H9 (cell line): ENCODE data around the gene LYSMD4. TPM values are rescaled to one million over a fixed set of nuclear protein-coding genes. Genes with fewer than 3 reads are reported as not detected.

Source experiments
- DNase-seq: peaks from one replicate; pipeline ENCODE4 v3.0.0-alpha.2; 2017
- H2AFZ ChIP-seq: one replicate; pipeline ENCODE4 v1.6.1; 2013; ENCODE audit warnings: mild to moderate bottlenecking, low read length, control low read depth, moderate library complexity
- H2AK5ac ChIP-seq: 2 replicates; pipeline ENCODE4 v1.6.1; 2013; ENCODE audit warnings: low read length, control low read depth, mixed read lengths; ENCODE audit not compliant: insufficient read length
- H2BK120ac ChIP-seq: one replicate; pipeline ENCODE4 v1.6.1; 2013; ENCODE audit warnings: low read depth, mild to moderate bottlenecking, low read length, control low read depth, inconsistent platforms; ENCODE audit not compliant: poor library complexity, severe bottlenecking
- H2BK12ac ChIP-seq: 2 replicates; pipeline ENCODE4 v1.6.1; 2013; ENCODE audit warnings: low read length, control low read depth, mixed read lengths, low read depth; ENCODE audit not compliant: insufficient read length
- H2BK15ac ChIP-seq: 2 replicates; pipeline ENCODE4 v1.6.1; 2013; ENCODE audit warnings: low read depth, low read length, control low read depth
- H2BK20ac ChIP-seq: one replicate; pipeline ENCODE4 v1.6.1; 2013; ENCODE audit warnings: low read depth, mild to moderate bottlenecking, low read length, control low read depth, inconsistent platforms; ENCODE audit not compliant: poor library complexity, severe bottlenecking
- H2BK5ac ChIP-seq: 2 replicates; pipeline ENCODE4 v1.6.1; 2013; ENCODE audit warnings: low read length, control low read depth, mixed read lengths; ENCODE audit not compliant: insufficient read length
- H3K14ac ChIP-seq: 2 replicates; pipeline ENCODE4 v1.6.1; 2013; ENCODE audit warnings: low read length, control low read depth; ENCODE audit not compliant: insufficient read depth
- H3K18ac ChIP-seq: 2 replicates; pipeline ENCODE4 v1.6.1; 2013; ENCODE audit warnings: low read depth, mild to moderate bottlenecking, mixed read lengths, low read length, control low read depth; ENCODE audit not compliant: insufficient read length
- H3K23ac ChIP-seq: 2 replicates; pipeline ENCODE4 v1.6.1; 2013; ENCODE audit warnings: low read length, control low read depth, mixed read lengths, low read depth; ENCODE audit not compliant: insufficient read length
- H3K23me2 ChIP-seq: 2 replicates; pipeline ENCODE4 v1.6.1; 2013; ENCODE audit warnings: low read depth, mild to moderate bottlenecking, mixed read lengths, low read length, control low read depth; ENCODE audit not compliant: insufficient read length, poor library complexity, severe bottlenecking
- H3K27ac ChIP-seq: 2 replicates; pipeline ENCODE4 v1.5.1; 2013; ENCODE audit warnings: low read length, control low read depth, mixed read lengths, low read depth; ENCODE audit not compliant: insufficient read length
- H3K27me3 ChIP-seq: 2 replicates; pipeline ENCODE4 v1.6.1; 2013; ENCODE audit warnings: low read length, control low read depth, inconsistent platforms; ENCODE audit not compliant: insufficient read depth
- H3K4ac ChIP-seq: 2 replicates; pipeline ENCODE4 v1.6.1; 2013; ENCODE audit warnings: low read depth, mild to moderate bottlenecking, control low read depth, inconsistent platforms, low read length, moderate library complexity
- H3K4me1 ChIP-seq: 2 replicates; pipeline ENCODE4 v1.6.1; 2013; ENCODE audit warnings: low read length, control low read depth, inconsistent platforms; ENCODE audit not compliant: insufficient read depth
- H3K4me2 ChIP-seq: 2 replicates; pipeline ENCODE4 v1.6.1; 2013; ENCODE audit warnings: low read length, control low read depth, mixed read lengths; ENCODE audit not compliant: insufficient read length, insufficient read depth
- H3K56ac ChIP-seq: 2 replicates; pipeline ENCODE4 v1.6.1; 2013; ENCODE audit warnings: low read depth, mild to moderate bottlenecking, mixed read lengths, low read length, control low read depth; ENCODE audit not compliant: insufficient read length
- H3K79me1 ChIP-seq: 2 replicates; pipeline ENCODE4 v1.6.1; 2013; ENCODE audit warnings: low read depth, mild to moderate bottlenecking, moderate library complexity, low read length, control low read depth, inconsistent platforms; ENCODE audit not compliant: insufficient read depth, poor library complexity, severe bottlenecking
- H3K79me2 ChIP-seq: 2 replicates; pipeline ENCODE4 v1.6.1; 2013; ENCODE audit warnings: low read length, control low read depth, inconsistent platforms; ENCODE audit not compliant: insufficient read depth
- H3K9ac ChIP-seq: 2 replicates; pipeline ENCODE4 v1.6.1; 2013; ENCODE audit warnings: low read length, control low read depth, mixed read lengths; ENCODE audit not compliant: insufficient read length; ENCODE audit errors: extremely low read depth
- H3K9me3 ChIP-seq: one replicate; pipeline ENCODE4 v1.6.1; 2013; ENCODE audit warnings: low read depth, low read length, inconsistent platforms; ENCODE audit not compliant: control insufficient read depth
- H3T11ph ChIP-seq: one replicate; pipeline ENCODE4 v1.6.1; 2013; ENCODE audit warnings: mild to moderate bottlenecking, low read length, control low read depth, inconsistent platforms
- H4K20me1 ChIP-seq: one replicate; pipeline ENCODE4 v1.6.1; 2013; ENCODE audit not compliant: control insufficient read depth, insufficient read length, insufficient read depth
- H4K5ac ChIP-seq: 2 replicates; pipeline ENCODE4 v1.6.1; 2013; ENCODE audit warnings: low read depth, mild to moderate bottlenecking, mixed read lengths, low read length, control low read depth; ENCODE audit not compliant: insufficient read length
- H4K8ac ChIP-seq: replicated peaks from 2 replicates; pipeline ENCODE4 v1.6.1; 2013; ENCODE audit warnings: low read length, control low read depth, mixed read lengths, low read depth; ENCODE audit not compliant: insufficient read length
- H4K91ac ChIP-seq: 2 replicates; pipeline ENCODE4 v1.6.1; 2013; ENCODE audit warnings: low read depth, mild to moderate bottlenecking, moderate library complexity, mixed read lengths, low read length, control low read depth; ENCODE audit not compliant: insufficient read length
- H3K27ac Mint-ChIP-seq, 3 experiments: 2 replicates in 2 of 3; 3 replicates in 1 of 3; pipeline ENCODE4 v1.8.0; 2020 to 2021; ENCODE audit warnings: mixed read lengths in 3 of 3, mild to moderate bottlenecking in 1 of 3, moderate library complexity in 1 of 3
- H3K27me3 Mint-ChIP-seq: 2 replicates; pipeline ENCODE4 v1.8.0; 2021; ENCODE audit warnings: low read depth, mild to moderate bottlenecking, moderate library complexity, mixed read lengths
- H3K36me3 Mint-ChIP-seq, 3 experiments: 2 replicates in 2 of 3; 3 replicates in 1 of 3; pipeline ENCODE4 v1.8.0; 2020 to 2021; ENCODE audit warnings: low read depth in 3 of 3, mixed read lengths in 3 of 3; ENCODE audit not compliant: insufficient read depth in 1 of 3
- H3K4me1 Mint-ChIP-seq, 2 experiments: 2 replicates each; pipeline ENCODE4 v1.8.0; 2020; ENCODE audit warnings: mixed read lengths in 2 of 2
- H3K4me3 Mint-ChIP-seq, 2 experiments: 2 replicates in 1 of 2; 3 replicates in 1 of 2; pipeline ENCODE4 v1.8.0; 2020 to 2021; ENCODE audit warnings: mild to moderate bottlenecking in 2 of 2, mixed read lengths in 2 of 2, moderate library complexity in 1 of 2
- H3K9me3 Mint-ChIP-seq, 2 experiments: 2 replicates in 1 of 2; 3 replicates in 1 of 2; pipeline ENCODE4 v1.8.0; 2020; ENCODE audit warnings: mild to moderate bottlenecking in 2 of 2, mixed read lengths in 2 of 2, moderate library complexity in 1 of 2
- CTCF ChIP-seq: fragments of 200-600 bp; sonication (generic); conservative IDR thresholded peaks from 3 replicates; pipeline ENCODE4 v1.8.0; 2021; ENCODE audit warnings: antibody characterized with exemption, mild to moderate bottlenecking
- WGBS: extraction: QIAGEN DNeasy Blood & Tissue Kit; methylation state at CpG from one replicate; pipeline ENCODE4 v1.1.7; 2013; ENCODE audit warnings: missing lambda C conversion rate, low lambda C conversion rate, mixed read lengths; ENCODE audit not compliant: insufficient read length; ENCODE audit errors: extremely low coverage; 5-methylcytosine and 5-hydroxymethylcytosine counted together
- total RNA-seq: library from RNA; stranded (reverse); gene quantifications from 2 replicates; pipeline ENCODE4 v1.2.1, GENCODE V29; 2021

LYSMD4 gene
- total RNA-seq, 1 experiment from 2014 or later = 10.0 TPM

GRCh38 chr15:99719096-99719541 lies 14.1 kb downstream of the LYSMD4 start:
- Histone ChIP-seq H3K23ac (no peak overlapping the region), H3T11ph (no peak overlapping the region), H3K79me2 (no peaks in the 10 kb centered on the region), H3K56ac (no peak overlapping the region), H2AK5ac (no peak overlapping the region), H3K9ac (no peak overlapping the region), H3K4me1 (no peaks in the 10 kb centered on the region), H3K14ac (no peak overlapping the region), H4K91ac (no peak overlapping the region), H4K20me1 (no peaks in the 10 kb centered on the region), H4K8ac (no peak overlapping the region), H3K4me2 (no peak overlapping the region), H3K27ac (no peak overlapping the region), H3K27me3 (no peaks in the 10 kb centered on the region), H2BK5ac (no peak overlapping the region), H3K18ac (no peak overlapping the region), H2AFZ (no peak overlapping the region), H2BK12ac (no peak overlapping the region), H3K23me2 (no peaks in the 10 kb centered on the region), H2BK120ac (no peak overlapping the region), H3K4ac (no peak overlapping the region), H3K79me1 (no peaks in the 10 kb centered on the region), H2BK15ac (no peak overlapping the region), H2BK20ac (no peak overlapping the region), H4K5ac (no peak overlapping the region), H3K9me3 (no peaks in the 10 kb centered on the region)
- no peak overlapping the region for H3K4me3 Mint-ChIP-seq
- no peak overlapping the region for H3K27ac Mint-ChIP-seq
- TF ChIP-seq CTCF = no peak
- no peak for DNase-seq
- H3K4me1 Mint-ChIP-seq = peaks cover 0 to 3% of the 10 kb centered on the region in 2 experiments; a peak in 2 of 4 replicates
- no CpG with 5 or more reads among the region's 5 CpGs for WGBS
- H3K27me3 Mint-ChIP-seq = no peaks in the 10 kb centered on the region; the same call in 1 of the 2 replicates
- peaks cover 5 to 7% (median 7%) of the 10 kb centered on the region in 3 experiments; a peak in 4 of 7 replicates for H3K36me3 Mint-ChIP-seq
- H3K9me3 Mint-ChIP-seq = no peaks in the 10 kb centered on the region
